Left ventricle myocardium inferior (tissue), 1 donor: ENCODE data around the gene C8B. TPM values are rescaled to one million over a fixed set of nuclear protein-coding genes. Genes with fewer than 3 reads are reported as not detected.

Source experiments
- DNase-seq: peaks from one replicate; pipeline ENCODE4 v3.0.0-alpha.2; 2020
- H3K27ac ChIP-seq: fragments of 200-600 bp; replicated peaks from 2 replicates; pipeline ENCODE4 v1.8.0; 2021
- H3K27me3 ChIP-seq: fragments of 200-600 bp; 2 replicates; pipeline ENCODE4 v1.8.0; 2021; ENCODE audit warnings: low read depth
- H3K36me3 ChIP-seq: fragments of 200-600 bp; 2 replicates; pipeline ENCODE4 v1.8.0; 2021
- H3K4me1 ChIP-seq: fragments of 200-600 bp; 2 replicates; pipeline ENCODE4 v1.8.0; 2021
- H3K4me3 ChIP-seq: fragments of 200-600 bp; 2 replicates; pipeline ENCODE4 v1.8.0; 2021; ENCODE audit warnings: mild to moderate bottlenecking, moderate library complexity
- H3K9me3 ChIP-seq: fragments of 200-600 bp; replicated peaks from 2 replicates; pipeline ENCODE4 v1.8.0; 2021
- intact Hi-C: fragments of 100-400 bp; cut with micrococcal nuclease; formaldehyde crosslinking; loops from one replicate; pipeline ENCODE4 v1.11.0; 2022
- total RNA-seq: library from RNA; stranded (reverse); fragmentation: NEBNext Ultra II Directional; extraction: Animal tissue kit (Norgen Biotek cat#: 25700); gene quantifications from one replicate; pipeline ENCODE4 v1.2.1, GENCODE V29; 2021
- TF ChIP-seq, protein P1 (sequence below): fragments of 200-600 bp; IDR thresholded peaks from 2 replicates; pipeline ENCODE4 v1.8.0; 2021; ENCODE audit warnings: antibody characterized with exemption, mild to moderate bottlenecking, borderline replicate concordance
- donor health status: DM: no; HTN: yes; CAD: no; lungs with severe emphysema.

Gene C8B
- total RNA-seq, 1 donor from 2014 or later, result not detected

DNA sequence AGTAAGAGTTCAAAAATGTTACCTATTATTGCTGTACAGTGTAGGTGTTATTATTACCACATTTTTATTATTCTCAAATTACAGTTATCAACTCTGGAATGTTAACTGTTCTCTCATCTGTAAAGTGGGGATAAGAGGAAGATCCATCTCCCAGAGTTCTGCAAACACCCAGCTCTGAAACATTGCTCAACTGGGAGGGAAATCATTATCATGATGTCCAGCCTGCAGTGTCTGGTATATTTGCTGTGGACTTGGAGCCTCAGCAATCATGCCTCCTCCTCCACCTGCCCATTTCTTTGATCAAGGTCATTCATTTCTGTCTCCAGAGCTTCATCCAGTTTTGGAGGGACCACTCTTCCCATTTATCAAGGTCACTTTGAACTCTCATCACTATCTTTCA, 71.8 kb downstream of the C8B start:
- Histone ChIP-seq H3K9me3 (no peaks in the 10 kb centered on the region), H3K4me3 (no peak overlapping the region), H3K27me3 (no peaks in the 10 kb centered on the region), H3K36me3 (no peaks in the 10 kb centered on the region), H3K27ac (no peak overlapping the region), H3K4me1 (peaks cover 21% of the 10 kb centered on the region)
- TF ChIP-seq, protein P1, sequence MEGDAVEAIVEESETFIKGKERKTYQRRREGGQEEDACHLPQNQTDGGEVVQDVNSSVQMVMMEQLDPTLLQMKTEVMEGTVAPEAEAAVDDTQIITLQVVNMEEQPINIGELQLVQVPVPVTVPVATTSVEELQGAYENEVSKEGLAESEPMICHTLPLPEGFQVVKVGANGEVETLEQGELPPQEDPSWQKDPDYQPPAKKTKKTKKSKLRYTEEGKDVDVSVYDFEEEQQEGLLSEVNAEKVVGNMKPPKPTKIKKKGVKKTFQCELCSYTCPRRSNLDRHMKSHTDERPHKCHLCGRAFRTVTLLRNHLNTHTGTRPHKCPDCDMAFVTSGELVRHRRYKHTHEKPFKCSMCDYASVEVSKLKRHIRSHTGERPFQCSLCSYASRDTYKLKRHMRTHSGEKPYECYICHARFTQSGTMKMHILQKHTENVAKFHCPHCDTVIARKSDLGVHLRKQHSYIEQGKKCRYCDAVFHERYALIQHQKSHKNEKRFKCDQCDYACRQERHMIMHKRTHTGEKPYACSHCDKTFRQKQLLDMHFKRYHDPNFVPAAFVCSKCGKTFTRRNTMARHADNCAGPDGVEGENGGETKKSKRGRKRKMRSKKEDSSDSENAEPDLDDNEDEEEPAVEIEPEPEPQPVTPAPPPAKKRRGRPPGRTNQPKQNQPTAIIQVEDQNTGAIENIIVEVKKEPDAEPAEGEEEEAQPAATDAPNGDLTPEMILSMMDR, result no peak
- no peak for DNase-seq
- intact Hi-C loops, result no loop called here

GRCh38 chr1:56890229-56890628, 75.6 kb downstream of the C8B start:
- intact Hi-C loops, result no loop called here
- no peak for DNase-seq

GRCh38 chr1:56881417-56881816, 84.4 kb downstream of the C8B start:
- TF ChIP-seq, protein P1, result no peak
- no peaks in the 10 kb centered on the region for H3K4me1 ChIP-seq
- no peaks in the 10 kb centered on the region for H3K27me3 ChIP-seq
- intact Hi-C loops, result no loop called here
- no peak for DNase-seq
- H3K4me3 ChIP-seq, result no peak overlapping the region
- H3K36me3 ChIP-seq, result no peaks in the 10 kb centered on the region
- H3K27ac ChIP-seq, result no peak overlapping the region
- H3K9me3 ChIP-seq, result no peaks in the 10 kb centered on the region

More at GRCh38 chr1:56890229-56890628, 75.6 kb downstream of the C8B start:
- Histone ChIP-seq H3K4me3 (no peak overlapping the region), H3K27me3 (no peaks in the 10 kb centered on the region), H3K27ac (no peak overlapping the region), H3K4me1 (no peaks in the 10 kb centered on the region), H3K9me3 (no peaks in the 10 kb centered on the region), H3K36me3 (no peaks in the 10 kb centered on the region)
- TF ChIP-seq, protein P1, result no peak

DNA sequence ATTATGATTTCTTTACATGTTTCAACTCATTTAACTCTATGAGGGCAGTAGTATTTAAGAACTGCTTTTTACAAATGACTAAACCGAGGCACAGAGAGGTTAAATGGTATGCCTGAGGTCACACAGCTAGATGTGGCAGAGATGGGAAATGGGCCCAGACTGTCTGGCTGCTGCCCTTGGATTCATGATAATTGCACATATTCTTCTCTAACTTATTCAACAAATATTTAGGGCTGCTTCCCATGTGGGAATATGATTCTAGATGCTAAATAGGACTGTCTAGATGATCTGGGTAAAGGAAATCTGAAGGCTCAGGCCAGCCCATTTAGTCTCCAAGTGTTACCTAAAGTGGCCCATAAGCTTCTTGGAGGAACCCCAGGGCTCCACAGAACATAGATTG, 85.0 kb downstream of the C8B start:
- no peaks in the 10 kb centered on the region for H3K27me3 ChIP-seq
- no peaks in the 10 kb centered on the region for H3K4me1 ChIP-seq
- DNase-seq, result no peak
- no peak overlapping the region for H3K27ac ChIP-seq
- no peaks in the 10 kb centered on the region for H3K36me3 ChIP-seq
- TF ChIP-seq, protein P1, result no peak
- intact Hi-C loops, result no loop called here
- no peaks in the 10 kb centered on the region for H3K9me3 ChIP-seq
- H3K4me3 ChIP-seq, result no peak overlapping the region

Other genes with a start within 250 kb of the C8B start
- 5.7 TPM for gene FYB2, start 146.6 kb downstream of the C8B start, total RNA-seq
- gene C8A, start 111.2 kb downstream of the C8B start, total RNA-seq, result not detected